Stomach smooth muscle (tissue), 2 donors: ENCODE results near the gene TSHR.
"Not testable (repeated sequence)": the region's sequence is repeated elsewhere in the genome, so short reads cannot be mapped to it uniquely, and the experiment has no call there.

ENCODE experiments used
- H3K27ac ChIP-seq: one replicate; pipeline ENCODE4 v1.7.0; 2013; ENCODE audit warnings: mild to moderate bottlenecking, low read length, inconsistent platforms
- H3K27me3 ChIP-seq, 2 donors: one replicate each; pipeline ENCODE4 v1.7.0; 2013; ENCODE audit warnings: low read length in 2 of 2; ENCODE audit not compliant: insufficient read depth in 2 of 2, control insufficient read depth in 1 of 2
- H3K36me3 ChIP-seq, 2 donors: one replicate each; pipeline ENCODE4 v1.7.0; 2013; ENCODE audit warnings: low read length in 2 of 2; ENCODE audit not compliant: control insufficient read depth in 2 of 2, insufficient read depth in 2 of 2
- H3K4me1 ChIP-seq: one replicate; pipeline ENCODE4 v1.7.0; 2013; ENCODE audit warnings: low read length; ENCODE audit not compliant: control insufficient read depth, insufficient read depth
- H3K4me3 ChIP-seq, 2 donors: one replicate each; pipeline ENCODE4 v1.7.0; 2013; ENCODE audit warnings: low read length in 2 of 2
- H3K9ac ChIP-seq, 2 donors: one replicate each; pipeline ENCODE4 v1.7.0; 2013; ENCODE audit warnings: low read length in 2 of 2, mild to moderate bottlenecking in 1 of 2
- H3K9me3 ChIP-seq, 2 donors: one replicate each; pipeline ENCODE4 v1.7.0; 2013; ENCODE audit warnings: low read length in 2 of 2; ENCODE audit not compliant: control insufficient read depth in 2 of 2
- donor health status: healthy.
- donor health status: Pancreatic carcinoma.

Gene TSHR

GRCh38 chr14:81023095-81023710, 67.8 kb downstream of the TSHR start:
- no peaks in the 10 kb centered on the region for H3K9me3 ChIP-seq
- H3K36me3 ChIP-seq: no peaks in the 10 kb centered on the region
- H3K27ac ChIP-seq: no peak overlapping the region
- H3K4me1 ChIP-seq: no peaks in the 10 kb centered on the region
- H3K27me3 ChIP-seq: no peaks in the 10 kb centered on the region
- no peak overlapping the region for H3K9ac ChIP-seq
- no peak overlapping the region for H3K4me3 ChIP-seq

- Histone ChIP-seq H3K9me3 (no peaks in the 10 kb centered on the region), H3K27ac (no peak overlapping the region), H3K4me3 (no peak overlapping the region), H3K27me3 (no peaks in the 10 kb centered on the region), H3K9ac (no peak overlapping the region), H3K4me1 (no peaks in the 10 kb centered on the region), H3K36me3 (no peaks in the 10 kb centered on the region)
These were observed 73.0 kb downstream of the TSHR start for GRCh38 chr14:81028461-81028860.

DNA sequence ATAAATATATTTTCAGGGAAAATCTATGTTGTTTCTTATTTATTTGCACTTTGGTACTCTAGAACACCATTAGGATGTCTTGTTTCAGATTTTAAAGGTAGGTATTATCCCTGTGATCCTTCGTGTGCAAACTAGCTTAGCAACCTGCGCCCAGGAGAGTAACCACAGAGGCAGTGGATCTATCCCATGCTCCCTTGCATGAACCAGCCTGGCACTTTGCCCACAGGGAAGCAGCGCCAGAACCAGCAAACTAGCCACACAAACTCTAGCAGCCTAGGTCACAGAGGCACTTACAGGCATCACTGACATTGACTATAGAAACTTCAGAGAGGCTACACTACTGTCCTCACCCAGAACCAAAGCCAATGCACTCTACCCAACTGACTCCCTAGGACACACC, 76.1 kb downstream of the TSHR start:
- Histone ChIP-seq H3K4me3 (no peak overlapping the region), H3K27ac (no peak overlapping the region), H3K36me3 (no peaks in the 10 kb centered on the region), H3K9ac (no peak overlapping the region), H3K27me3 (no peaks in the 10 kb centered on the region), H3K9me3 (no peaks in the 10 kb centered on the region), H3K4me1 (no peaks in the 10 kb centered on the region)

DNA sequence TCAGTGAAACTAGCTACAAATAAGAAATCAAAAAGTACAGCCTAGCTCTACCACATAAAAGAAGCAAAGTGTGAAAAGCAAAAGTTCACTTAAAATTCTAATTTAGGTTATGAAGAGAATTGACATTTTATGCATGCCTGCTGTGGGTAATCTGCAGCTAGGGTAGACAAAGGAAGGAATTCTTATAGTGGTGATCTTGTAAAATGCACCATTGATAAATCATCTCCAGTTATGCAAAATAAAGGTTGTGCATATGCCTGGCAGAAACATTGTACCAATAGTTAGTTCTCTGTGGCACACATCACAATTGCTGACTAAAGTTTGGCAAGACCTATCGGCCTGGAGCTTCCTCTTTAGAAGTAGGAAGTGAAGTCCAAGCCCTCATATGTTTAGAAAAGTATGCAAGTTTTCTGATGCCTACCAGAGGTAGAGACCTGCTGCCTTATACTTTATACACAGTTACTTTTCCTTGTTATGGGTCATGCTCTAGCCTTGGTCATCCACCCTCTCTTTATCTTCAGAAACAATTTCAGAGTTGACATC, 78.3 kb downstream of the TSHR start:
- Histone ChIP-seq H3K27me3 (no peaks in the 10 kb centered on the region), H3K4me1 (no peaks in the 10 kb centered on the region), H3K9me3 (no peaks in the 10 kb centered on the region), H3K27ac (no peak overlapping the region), H3K36me3 (no peaks in the 10 kb centered on the region), H3K9ac (no peak overlapping the region), H3K4me3 (no peak overlapping the region)

DNA sequence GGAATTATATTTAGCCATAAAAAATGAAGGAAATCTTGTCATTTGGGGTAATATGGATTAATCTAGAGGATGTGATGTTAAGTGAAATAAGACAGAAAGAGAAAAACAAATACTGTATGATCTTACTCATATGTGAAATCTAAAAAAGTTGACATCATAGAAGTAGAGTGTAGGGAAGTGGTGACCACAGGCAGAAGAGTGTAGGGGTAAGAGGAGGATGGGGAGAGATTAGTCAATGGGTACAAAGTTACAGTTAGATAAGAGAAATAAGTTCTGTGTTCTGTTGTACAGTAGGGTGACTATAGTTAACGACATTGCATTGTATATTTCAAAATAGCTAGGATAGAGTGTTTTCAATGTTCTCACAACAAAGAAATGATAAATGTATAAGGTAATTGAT, 87.0 kb downstream of the TSHR start:
- Histone ChIP-seq H3K36me3 (no peaks in the 10 kb centered on the region), H3K4me1 (no peaks in the 10 kb centered on the region), H3K27ac (no peak overlapping the region), H3K9ac (no peak overlapping the region), H3K4me3 (no peak overlapping the region), H3K9me3 (no peaks in the 10 kb centered on the region), H3K27me3 (no peaks in the 10 kb centered on the region)

- no peak overlapping the region for H3K4me3 ChIP-seq
- no peaks in the 10 kb centered on the region for H3K9me3 ChIP-seq
- H3K9ac ChIP-seq: no peak overlapping the region
- no peaks in the 10 kb centered on the region for H3K4me1 ChIP-seq
- no peaks in the 10 kb centered on the region for H3K36me3 ChIP-seq
- H3K27ac ChIP-seq: no peak overlapping the region
- no peaks in the 10 kb centered on the region for H3K27me3 ChIP-seq
These were observed 96.1 kb downstream of the TSHR start for GRCh38 chr14:81051547-81051946.

GRCh38 chr14:81054057-81054456, 98.6 kb downstream of the TSHR start:
- not testable (repeated sequence) for H3K9me3 ChIP-seq

DNA sequence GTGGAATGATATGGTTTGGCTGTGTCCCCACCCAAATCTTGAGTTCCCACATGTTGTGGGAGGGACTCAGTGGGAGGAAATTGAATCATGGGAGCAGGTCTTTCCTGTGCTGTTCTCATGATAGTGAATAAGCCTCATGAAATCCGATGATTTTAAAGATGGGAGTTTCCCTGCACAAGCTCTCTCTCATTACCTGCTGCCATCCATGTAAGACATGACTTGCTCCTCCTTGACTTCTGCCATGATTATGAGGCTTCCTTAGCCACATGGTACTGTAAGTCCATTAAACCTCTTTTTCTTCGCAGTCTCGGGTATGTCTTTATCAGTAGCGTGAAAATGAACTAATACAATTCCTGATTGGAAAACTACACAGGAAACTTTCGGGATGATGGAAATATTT, 100.5 kb downstream of the TSHR start:
- Histone ChIP-seq H3K36me3 (no peaks in the 10 kb centered on the region), H3K27ac (no peak overlapping the region), H3K4me1 (no peaks in the 10 kb centered on the region), H3K4me3 (no peak overlapping the region), H3K9me3 (no peaks in the 10 kb centered on the region), H3K9ac (no peak overlapping the region), H3K27me3 (no peaks in the 10 kb centered on the region)

More at GRCh38 chr14:81054057-81054456, 98.6 kb downstream of the TSHR start:
- not testable (repeated sequence) for H3K4me1 ChIP-seq, H3K27ac ChIP-seq, H3K36me3 ChIP-seq, H3K9ac ChIP-seq, H3K27me3 ChIP-seq, H3K4me3 ChIP-seq

DNA sequence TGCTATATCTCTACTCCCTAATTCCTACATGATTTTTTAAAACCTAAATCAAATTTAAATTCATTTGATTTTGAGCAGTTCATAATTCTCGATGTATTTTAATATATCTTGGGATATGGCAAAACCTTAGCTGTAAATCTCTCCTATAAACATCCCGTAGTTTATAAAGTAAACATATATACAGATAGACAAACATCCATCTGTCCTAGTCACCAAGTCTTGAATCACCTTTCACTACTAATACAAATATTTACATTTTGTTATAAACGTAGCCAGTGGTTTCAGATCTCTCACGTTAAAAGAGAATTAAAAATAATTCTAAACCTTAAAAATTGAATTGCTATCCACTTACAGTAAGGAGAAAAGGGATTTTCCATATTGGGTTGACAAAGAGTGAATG, 107.0 kb downstream of the TSHR start:
- Histone ChIP-seq H3K9me3 (no peaks in the 10 kb centered on the region), H3K4me3 (no peak overlapping the region), H3K27me3 (no peaks in the 10 kb centered on the region), H3K4me1 (no peaks in the 10 kb centered on the region), H3K9ac (no peak overlapping the region), H3K27ac (no peak overlapping the region), H3K36me3 (no peaks in the 10 kb centered on the region)

DNA sequence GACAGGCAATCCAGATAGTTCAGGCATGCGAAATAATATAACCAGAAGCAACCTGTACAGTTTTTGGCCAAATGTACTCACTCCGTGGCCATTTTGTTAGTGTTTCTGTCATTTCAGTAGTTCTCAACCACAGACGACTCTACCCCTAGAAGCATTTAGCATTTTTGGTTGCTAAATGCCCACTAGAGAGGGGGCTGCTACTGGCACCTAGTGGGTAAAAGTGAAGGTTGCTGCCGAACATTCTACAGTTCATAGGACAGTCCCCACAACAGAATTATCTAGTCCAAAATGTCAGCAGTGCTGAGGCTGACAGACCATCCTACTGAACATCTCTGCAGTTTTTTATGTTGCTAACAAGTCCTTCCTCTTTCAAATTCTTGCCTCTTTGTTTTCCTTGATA, 107.4 kb downstream of the TSHR start:
- no peak overlapping the region for H3K9ac ChIP-seq
- no peaks in the 10 kb centered on the region for H3K27me3 ChIP-seq
- no peaks in the 10 kb centered on the region for H3K36me3 ChIP-seq
- H3K4me3 ChIP-seq: no peak overlapping the region
- no peak overlapping the region for H3K27ac ChIP-seq
- no peaks in the 10 kb centered on the region for H3K9me3 ChIP-seq
- no peaks in the 10 kb centered on the region for H3K4me1 ChIP-seq

- no peaks in the 10 kb centered on the region for H3K36me3 ChIP-seq
- H3K9ac ChIP-seq: no peak overlapping the region
- no peaks in the 10 kb centered on the region for H3K4me1 ChIP-seq
- H3K9me3 ChIP-seq: peaks cover 0 to 4% of the 10 kb centered on the region in 2 donors
- H3K4me3 ChIP-seq: no peak overlapping the region
- no peaks in the 10 kb centered on the region for H3K27me3 ChIP-seq
- no peak overlapping the region for H3K27ac ChIP-seq
These were observed 111.3 kb downstream of the TSHR start for GRCh38 chr14:81066672-81067071.
